Anterior cingulate cortex (tissue), 58 donors: ENCODE measurements around the gene NANOGP8.
A peak's percentile ranks its signal among the peaks of the same experiment; 100 is the strongest.
"Not testable (repeated sequence)": the region's sequence is repeated elsewhere in the genome, so short reads cannot be mapped to it uniquely, and the experiment has no call there.

Experiments used
- DNase-seq, 58 donors: peaks; one replicate each; lab custom pipeline; 2025; lab: John Stamatoyannopoulos, UW

NANOGP8 gene, protein sequence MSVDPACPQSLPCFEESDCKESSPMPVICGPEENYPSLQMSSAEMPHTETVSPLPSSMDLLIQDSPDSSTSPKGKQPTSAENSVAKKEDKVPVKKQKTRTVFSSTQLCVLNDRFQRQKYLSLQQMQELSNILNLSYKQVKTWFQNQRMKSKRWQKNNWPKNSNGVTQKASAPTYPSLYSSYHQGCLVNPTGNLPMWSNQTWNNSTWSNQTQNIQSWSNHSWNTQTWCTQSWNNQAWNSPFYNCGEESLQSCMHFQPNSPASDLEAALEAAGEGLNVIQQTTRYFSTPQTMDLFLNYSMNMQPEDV

DNA sequence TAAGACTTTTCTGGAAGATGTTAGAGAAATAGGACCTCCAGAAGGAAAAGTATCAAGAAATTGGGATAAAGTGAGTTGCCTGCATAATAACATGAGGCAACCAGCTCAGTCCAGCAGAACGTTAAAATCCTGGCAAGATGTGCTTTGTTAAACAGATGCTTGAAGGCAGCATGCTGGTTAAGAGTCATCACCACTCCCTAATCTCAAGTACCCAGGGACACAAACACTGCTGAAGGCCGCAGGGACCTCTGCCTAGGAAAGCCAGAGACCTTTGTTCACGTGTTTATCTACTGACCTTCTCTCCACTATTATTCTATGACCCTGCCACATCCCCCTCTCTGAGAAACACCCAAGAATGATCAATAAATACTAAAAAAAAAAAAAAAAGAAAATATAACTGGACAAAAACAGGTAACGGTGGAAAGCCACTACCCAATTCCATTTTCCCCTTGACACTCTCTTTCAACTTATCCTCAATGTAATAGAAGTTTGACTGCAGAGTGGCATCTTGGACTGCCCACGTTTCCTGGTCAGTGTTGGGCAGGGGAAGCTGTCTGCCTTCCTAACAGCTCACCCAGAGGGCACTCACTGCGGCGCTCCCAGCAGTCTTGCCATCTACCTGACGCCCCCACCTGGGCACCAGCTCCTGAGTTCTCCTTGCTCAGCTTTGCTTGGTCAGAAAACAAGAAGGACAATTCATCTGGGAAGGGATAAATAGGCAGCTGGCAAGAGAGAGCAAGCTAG, at the start of gene NANOGP8:
TSS of gene NANOGP8 (minus strand) at position 120 of the 744 bp plus-strand sequence. CDS start 185 bp downstream, outside the sequence.
- DNase-seq, result not testable (repeated sequence)

DNA sequence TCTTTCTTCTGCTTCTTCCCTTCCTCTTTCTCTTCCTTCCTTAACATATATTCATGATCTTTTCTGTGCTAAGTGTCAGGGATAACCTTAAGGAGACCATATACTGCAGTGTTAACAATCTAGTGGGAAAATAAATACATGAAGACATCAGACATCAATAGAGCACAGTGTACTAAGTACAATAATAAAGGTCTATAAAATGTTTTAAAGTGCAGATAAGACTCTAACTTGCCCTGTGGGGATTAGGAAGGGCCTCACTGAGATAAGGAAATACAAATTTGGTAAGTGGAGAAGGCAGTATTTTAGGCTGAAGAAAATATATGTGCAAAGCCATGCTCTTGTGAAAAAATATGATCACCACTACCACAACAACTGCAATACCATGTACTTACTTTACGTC, 49.2 kb upstream of the NANOGP8 start:
- no peak for DNase-seq

GRCh38 chr15:35130245-35130644, 45.1 kb upstream of the NANOGP8 start:
- no peak for DNase-seq

DNA sequence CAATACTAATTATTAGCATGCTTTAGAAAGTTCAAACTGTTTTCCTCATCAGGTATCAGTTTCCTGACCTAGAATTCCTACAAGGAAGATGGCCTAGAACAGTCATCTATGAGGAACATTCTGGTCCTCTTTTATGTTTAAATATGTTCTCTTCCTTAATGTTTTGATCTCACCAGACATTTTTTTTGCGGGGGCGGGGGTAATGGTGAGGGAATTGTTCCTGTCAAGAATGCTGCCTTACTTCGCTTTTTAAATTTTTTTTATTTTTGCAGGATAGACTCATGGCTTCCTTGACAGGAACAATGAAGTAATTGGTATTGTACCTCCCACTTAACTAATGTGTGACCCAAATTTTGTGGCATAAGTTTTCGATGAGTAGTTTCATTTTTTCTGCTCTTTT, 44.3 kb upstream of the NANOGP8 start:
- DNase-seq, result no peak

- no peak for DNase-seq
Observed at GRCh38 chr15:35127717-35128116, 42.6 kb upstream of the NANOGP8 start.

DNA sequence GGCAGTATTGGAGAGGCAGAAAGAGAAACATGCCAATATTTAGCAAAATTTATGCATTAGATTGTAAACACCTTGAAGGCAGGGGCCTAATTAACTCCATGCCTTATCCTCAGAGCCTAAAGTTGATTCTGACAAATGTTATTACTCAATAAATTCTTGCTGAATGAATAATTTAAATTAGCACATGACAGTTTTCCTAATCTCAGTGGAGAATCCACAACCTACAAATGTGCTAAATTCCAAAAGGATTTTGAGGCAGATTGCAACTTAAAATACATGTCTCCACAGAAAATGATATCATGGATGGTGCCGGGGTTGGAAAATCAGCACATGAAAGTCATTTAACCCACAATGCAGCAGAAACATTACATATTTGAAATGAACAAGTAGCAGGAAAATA, 41.1 kb upstream of the NANOGP8 start:
- DNase-seq, result no peak

GRCh38 chr15:35123743-35124142, 38.6 kb upstream of the NANOGP8 start:
- DNase-seq, result no peak

- DNase-seq, result peak in 1 of 58 donors; percentile 3
Observed at GRCh38 chr15:35121611-35122359, 36.7 kb upstream of the NANOGP8 start.

- DNase-seq, result no peak
Observed at GRCh38 chr15:35120173-35120572, 35.1 kb upstream of the NANOGP8 start.

- DNase-seq, result no peak
Observed at GRCh38 chr15:35118960-35119359, 33.9 kb upstream of the NANOGP8 start.

DNA sequence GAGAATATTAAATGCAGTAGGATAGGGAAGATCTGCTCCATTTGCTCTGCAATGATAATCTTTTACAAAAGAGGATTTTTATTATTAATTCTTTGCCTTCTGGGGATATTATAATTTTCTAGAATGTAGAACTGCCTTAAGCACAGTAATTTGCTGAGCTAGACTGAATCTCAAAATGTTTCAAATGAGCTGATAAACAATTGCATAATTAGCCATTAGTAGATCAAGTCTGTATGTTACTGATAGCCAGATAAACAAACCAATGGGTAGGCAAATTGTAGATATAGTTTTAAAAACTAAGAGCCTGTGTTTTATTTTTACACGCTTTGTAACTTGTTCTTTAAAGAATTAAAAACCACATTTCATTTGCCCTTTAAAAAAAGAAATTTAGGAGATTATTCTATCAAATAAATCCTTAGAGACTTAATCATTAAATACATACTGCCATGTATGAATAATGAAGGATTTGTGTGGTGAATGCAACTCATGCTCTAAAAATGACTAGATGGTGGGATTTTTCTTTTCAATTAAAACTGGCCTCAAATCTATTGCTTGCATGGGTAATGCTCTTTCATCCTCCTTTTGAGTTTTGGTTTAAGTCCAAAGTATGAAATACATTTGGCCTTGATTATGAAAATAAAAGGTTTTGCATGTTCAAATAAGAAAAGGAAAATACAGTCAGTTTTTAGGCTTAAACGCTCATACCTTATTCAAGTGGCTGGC, 32.6 kb upstream of the NANOGP8 start:
- no peak for DNase-seq

DNA sequence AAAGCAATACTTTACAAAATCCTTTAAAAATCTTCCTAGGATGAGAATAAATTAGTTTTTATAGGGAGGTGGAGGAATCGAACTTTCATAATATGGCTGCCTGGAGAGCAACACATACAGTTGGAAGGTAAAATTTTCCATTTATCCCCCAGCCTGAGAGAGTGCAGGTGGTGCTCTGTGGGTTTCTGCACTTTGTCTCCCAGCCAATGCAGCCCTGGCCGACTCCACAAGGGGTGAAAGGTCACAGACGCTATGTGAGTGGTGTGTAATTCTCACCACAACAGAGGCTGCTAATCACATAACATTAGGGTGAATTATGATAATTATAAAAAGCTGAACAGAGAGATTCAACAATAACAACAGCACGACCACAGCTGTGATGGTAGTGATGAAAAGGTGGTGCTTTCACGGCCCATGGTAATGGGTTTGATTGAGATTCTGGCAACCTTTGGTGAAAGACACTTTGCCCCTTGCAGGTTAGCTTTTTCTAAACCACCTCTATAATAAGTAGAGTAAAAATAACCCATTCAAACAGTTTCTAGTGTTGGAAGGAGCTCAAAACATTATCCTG, 30.1 kb upstream of the NANOGP8 start:
- DNase-seq, result no peak

DNA sequence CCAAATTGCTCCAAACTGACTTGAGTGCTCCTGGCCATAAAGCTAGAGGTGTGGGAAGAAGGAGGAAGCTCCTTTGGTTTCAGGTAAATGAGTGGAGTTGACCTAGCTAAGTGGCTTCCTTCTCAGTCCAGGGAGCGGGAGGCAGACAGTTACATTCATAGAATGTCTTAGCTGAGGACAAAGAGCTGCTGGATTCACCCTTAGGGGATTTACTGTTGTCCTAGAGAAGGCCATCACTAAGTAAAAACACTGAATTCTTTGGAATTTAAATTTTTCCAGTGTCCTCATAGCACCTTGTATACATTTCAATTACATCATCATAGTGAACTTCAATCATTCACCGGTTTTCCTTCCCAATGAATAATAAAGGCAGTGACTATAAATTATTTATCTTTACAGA, 27.3 kb upstream of the NANOGP8 start:
- no peak for DNase-seq

DNA sequence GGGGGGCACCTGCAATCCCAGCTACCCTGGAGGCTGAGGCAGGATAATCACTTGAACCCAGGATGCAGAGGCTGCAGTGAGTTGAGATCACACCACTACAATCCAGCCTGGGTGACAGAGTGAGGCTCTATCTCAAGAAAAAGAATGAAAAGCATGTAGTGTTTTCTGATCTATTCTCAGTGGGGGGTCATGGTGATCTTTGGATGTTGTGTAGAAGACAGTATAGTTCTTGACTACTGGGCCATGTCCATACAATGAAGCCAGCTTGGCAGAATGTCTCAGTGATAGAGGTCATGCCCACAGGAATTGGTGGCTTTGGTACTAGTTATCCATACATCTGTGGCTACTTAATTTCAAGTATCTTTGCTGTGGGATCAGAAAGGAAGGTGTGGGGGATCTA, 26.8 kb upstream of the NANOGP8 start:
- no peak for DNase-seq

GRCh38 chr15:35108453-35108852, 23.4 kb upstream of the NANOGP8 start:
- DNase-seq, result no peak

GRCh38 chr15:35107561-35107960, 22.5 kb upstream of the NANOGP8 start:
- no peak for DNase-seq

DNA sequence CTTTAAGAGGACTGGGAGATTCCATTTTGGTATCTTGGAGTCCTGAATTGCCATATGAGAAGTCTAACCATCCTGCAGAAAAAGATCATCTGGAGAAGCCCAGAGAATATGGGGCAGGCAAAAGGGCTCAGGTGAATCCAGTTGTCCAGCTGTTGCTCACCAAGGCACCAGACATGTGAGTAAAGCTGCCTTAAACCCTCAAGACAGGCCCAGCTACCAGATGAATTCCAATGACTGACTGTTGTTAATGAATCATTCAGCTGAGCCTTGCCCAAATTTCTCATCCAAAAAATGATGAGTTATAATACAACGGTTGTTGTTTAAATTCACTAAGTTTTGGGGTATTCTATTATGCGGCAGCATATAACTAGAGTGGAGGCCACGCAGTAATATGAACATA, 22.0 kb upstream of the NANOGP8 start:
- DNase-seq, result no peak

DNA sequence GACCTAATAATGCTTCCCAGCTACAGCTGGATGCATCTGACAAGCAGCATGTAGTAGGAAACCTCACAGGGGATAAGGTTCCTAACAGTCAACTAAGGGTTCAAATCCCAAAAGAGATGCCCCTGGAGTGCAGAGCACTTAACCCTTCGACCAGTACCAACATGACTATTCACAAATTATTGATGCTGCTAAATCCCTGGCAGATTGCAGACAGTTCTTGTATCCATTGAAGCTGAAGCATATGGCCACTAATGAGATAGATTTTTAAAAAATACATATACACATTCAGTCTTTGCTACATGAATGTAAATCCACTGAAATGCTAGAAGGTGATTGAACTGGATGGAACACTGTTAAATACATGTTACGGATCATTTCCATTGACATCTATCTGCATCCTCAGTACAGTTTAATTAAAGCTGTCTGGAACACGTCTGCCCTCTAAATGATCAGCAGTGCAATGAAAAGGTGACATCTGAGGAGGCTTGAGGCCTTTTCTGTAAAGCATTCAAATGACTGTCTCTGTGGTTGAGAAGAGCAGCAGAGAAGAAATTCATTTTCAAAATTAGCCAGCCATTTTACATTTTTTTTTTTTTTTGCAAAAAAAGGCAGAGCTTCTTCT, 19.5 kb upstream of the NANOGP8 start:
- DNase-seq, result no peak

DNA sequence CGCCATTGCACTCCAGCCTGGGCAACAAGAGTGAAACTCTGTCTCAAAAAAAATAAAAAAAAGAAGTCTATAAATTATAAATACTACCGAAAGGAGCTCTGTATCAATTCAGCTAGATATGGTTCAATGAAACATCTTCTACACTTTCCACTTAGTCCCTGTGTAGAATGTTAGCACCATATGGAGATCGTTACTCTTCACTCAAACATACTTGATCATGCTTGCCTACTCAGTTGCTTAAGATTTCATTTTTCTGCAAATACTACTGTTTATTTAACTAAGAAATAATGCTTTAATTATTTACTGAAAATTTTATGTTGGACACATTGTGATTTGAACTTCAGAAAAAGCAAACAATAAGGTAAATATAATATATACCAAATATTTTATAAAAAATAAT, 17.1 kb upstream of the NANOGP8 start:
- no peak for DNase-seq

DNA sequence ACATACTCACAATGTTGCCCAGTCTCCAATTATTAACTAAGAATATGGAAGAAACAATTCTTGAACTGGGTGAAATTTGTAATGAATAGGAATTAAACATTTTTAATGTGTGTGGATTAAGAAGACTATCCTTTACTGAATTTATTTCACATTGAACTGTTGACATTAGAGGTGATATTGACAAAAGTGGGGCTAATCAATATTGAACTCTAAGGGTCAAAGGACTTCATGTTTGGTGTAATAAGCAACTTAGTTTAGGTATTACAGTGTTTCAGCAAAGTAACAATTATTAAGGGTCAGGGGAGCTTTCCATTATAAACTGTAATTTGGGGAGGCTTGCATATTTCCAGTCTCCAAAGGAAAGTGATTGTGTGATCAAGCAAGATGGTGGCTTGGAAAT, 16.2 kb upstream of the NANOGP8 start:
- no peak for DNase-seq
